ENCODE measurements around the gene DDX20. TPM values are rescaled to one million over a fixed set of nuclear protein-coding genes. Genes with fewer than 3 reads are reported as not detected.
A peak's percentile ranks its signal among the peaks of the same experiment; 100 is the strongest.

Gene DDX20
- total RNA-seq, 3 donors from 2014 or later (not counting 1 experiment from before 2014, with no cell fraction given): 17.5 to 21.8 (median 17.7) TPM

DNA sequence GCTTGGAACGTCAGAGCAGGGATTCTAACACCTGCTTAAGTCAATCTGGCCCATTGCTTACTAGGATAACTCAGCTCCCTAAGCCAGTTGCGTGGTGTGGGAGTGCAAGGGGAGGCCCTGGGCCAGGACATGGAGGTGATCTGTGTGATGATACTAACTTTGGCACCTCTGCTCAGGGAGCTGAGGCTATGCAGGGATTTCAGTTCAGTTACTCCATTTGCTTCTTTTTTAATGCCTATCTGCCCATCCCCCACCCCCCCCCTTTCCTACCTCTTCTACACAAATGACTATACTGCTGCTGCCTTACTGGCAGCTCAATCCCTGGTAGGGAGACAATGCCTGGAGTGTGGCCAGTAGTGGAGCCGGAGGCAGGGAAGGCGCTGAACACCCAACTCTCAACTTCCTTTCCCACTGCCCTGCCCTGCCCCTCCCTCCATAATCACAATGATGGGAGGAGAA, 36.0 kb upstream of the DDX20 start:
- no peaks in the 10 kb centered on the region for H3K27me3 Mint-ChIP-seq (ENCODE audit: low read depth in 2 of 2)
- Histone ChIP-seq H3K27ac (ENCODE audit: low read length) (no peak overlapping the region), H3K27me3 (ENCODE audit: control insufficient read depth, insufficient read depth, low read length) (no peaks in the 10 kb centered on the region), H3K4me1 (ENCODE audit: control insufficient read depth, insufficient read depth, low read length) (no peaks in the 10 kb centered on the region), H3K36me3 (ENCODE audit: control insufficient read depth, insufficient read depth, low read length) (peaks cover 12% of the 10 kb centered on the region), H3K4me3 (ENCODE audit: low read length) (no peak overlapping the region), H3K9me3 (ENCODE audit: control insufficient read depth, insufficient read depth, low read length) (no peaks in the 10 kb centered on the region)
- H3K9me3 Mint-ChIP-seq: no peaks in the 10 kb centered on the region
- H3K4me1 Mint-ChIP-seq: peaks cover 6 to 25% of the 10 kb centered on the region in 2 donors
- intact Hi-C loops (cut with micrococcal nuclease): no loop called here
- DNase-seq: no peak
- no peak for ATAC-seq
- TF ChIP-seq, protein P1, sequence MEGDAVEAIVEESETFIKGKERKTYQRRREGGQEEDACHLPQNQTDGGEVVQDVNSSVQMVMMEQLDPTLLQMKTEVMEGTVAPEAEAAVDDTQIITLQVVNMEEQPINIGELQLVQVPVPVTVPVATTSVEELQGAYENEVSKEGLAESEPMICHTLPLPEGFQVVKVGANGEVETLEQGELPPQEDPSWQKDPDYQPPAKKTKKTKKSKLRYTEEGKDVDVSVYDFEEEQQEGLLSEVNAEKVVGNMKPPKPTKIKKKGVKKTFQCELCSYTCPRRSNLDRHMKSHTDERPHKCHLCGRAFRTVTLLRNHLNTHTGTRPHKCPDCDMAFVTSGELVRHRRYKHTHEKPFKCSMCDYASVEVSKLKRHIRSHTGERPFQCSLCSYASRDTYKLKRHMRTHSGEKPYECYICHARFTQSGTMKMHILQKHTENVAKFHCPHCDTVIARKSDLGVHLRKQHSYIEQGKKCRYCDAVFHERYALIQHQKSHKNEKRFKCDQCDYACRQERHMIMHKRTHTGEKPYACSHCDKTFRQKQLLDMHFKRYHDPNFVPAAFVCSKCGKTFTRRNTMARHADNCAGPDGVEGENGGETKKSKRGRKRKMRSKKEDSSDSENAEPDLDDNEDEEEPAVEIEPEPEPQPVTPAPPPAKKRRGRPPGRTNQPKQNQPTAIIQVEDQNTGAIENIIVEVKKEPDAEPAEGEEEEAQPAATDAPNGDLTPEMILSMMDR (IDR thresholded peaks at IDR 0.05): no peak
- H3K36me3 Mint-ChIP-seq: no peaks in the 10 kb centered on the region
- no peak overlapping the region for H3K4me3 Mint-ChIP-seq
- 80% methylated on average over 2 of the region's 4 CpGs for WGBS (ENCODE audit: insufficient coverage)
- no peak overlapping the region for H3K27ac Mint-ChIP-seq

DNA sequence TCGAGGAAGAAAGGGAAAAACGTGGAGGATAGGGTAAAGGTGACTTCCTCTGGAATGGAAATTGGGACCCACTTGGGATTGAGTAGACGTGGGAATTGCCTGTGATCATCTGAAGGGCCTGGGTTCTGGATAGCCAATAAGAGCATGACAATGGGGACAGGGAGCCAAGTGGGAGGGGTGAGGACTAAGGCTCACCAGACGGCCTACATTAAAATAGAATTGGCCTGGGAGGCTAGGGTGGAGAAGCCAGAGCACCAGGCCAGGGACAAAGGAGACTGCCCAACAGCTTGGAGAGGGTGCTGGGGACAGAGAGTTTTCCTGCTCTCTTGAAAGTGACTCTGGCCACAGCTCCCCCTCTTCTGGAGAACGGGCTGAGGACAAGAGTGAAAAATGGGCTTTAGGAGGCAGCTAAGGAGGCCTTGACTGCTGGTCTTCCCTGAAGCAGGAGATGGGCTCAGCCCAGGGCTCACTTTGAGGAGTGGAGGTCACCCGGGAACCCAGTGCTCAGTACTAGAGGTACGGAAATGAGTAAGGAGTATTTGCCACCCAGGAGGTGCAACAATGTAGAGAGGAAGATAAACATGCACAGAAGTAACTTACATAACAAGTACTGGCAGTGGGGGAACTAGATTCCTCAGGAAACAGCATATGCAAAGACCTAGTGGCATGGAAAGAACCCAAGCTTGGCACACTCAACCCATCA, 35.3 kb upstream of the DDX20 start:
- H3K27ac ChIP-seq (ENCODE audit: low read length): no peak overlapping the region
- Mint-ChIP-seq H3K9me3 (no peaks in the 10 kb centered on the region), H3K27me3 (ENCODE audit: low read depth in 2 of 2) (no peaks in the 10 kb centered on the region), H3K4me1 (peaks cover 6 to 25% of the 10 kb centered on the region in 2 donors), H3K4me3 (no peak overlapping the region), H3K36me3 (no peaks in the 10 kb centered on the region), H3K27ac (peak overlapping the region in 1 of 2 donors; percentile 37)
- ATAC-seq: peak in 1 of 3 donors; percentile 41
- H3K36me3 ChIP-seq (ENCODE audit: control insufficient read depth, insufficient read depth, low read length): peaks cover 11% of the 10 kb centered on the region
- no peak for DNase-seq
- intact Hi-C loops (cut with micrococcal nuclease): no loop called here
- TF ChIP-seq, protein P1 (IDR thresholded peaks at IDR 0.05): no peak
- no peak overlapping the region for H3K4me3 ChIP-seq (ENCODE audit: low read length)
- WGBS (ENCODE audit: insufficient coverage): 90% methylated on average over 7 of the region's 7 CpGs
- no peaks in the 10 kb centered on the region for H3K27me3 ChIP-seq (ENCODE audit: control insufficient read depth, insufficient read depth, low read length)
- H3K4me1 ChIP-seq (ENCODE audit: control insufficient read depth, insufficient read depth, low read length): no peaks in the 10 kb centered on the region
- no peaks in the 10 kb centered on the region for H3K9me3 ChIP-seq (ENCODE audit: control insufficient read depth, insufficient read depth, low read length)

DNA sequence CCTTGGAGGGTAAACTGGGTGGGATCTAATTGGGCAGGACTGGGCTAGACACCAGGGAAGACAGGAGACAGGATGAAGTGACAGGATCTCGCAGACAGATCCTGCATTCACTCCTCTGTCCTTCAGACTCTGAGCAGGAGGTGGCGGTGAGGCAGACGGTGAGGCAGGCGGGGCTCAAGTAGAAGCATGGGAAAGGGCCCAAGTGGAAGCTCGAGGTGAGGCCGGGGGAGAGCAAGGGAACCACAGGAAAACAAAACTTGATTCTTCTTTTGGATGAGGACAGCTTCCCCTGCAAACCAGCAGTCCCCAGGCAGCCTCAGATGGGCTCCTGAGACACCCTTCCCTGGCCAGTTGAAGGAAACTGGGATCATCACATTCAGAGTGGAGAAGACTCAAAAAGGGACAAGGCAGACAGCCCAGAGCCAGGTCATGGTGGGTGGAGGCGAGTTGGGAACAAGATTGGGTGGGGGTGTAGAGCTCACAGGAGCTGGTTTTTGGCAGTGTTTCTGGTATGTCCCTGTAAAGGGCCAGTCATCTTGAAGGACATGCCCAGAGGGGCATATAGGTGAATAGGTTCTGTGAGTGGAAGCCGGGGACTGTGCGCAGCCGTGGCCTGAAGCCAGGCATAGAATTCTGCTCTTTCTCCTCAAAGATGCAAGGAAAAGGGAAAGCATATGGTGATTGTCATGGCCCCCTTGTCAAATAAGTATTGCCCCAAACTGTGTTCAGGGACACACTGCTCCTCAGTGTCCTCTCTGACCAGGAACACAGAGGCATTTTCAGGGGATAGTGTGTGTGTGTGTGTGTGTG, 34.5 kb upstream of the DDX20 start:
- Mint-ChIP-seq H3K27ac (peak overlapping the region; percentile 37 to 54), H3K4me3 (no peak overlapping the region), H3K4me1 (peaks cover 6 to 25% of the 10 kb centered on the region in 2 donors), H3K27me3 (ENCODE audit: low read depth in 2 of 2) (no peaks in the 10 kb centered on the region), H3K9me3 (no peaks in the 10 kb centered on the region), H3K36me3 (no peaks in the 10 kb centered on the region)
- ATAC-seq (no peak), DNase-seq (no peak)
- Histone ChIP-seq H3K4me3 (ENCODE audit: low read length) (no peak overlapping the region), H3K27me3 (ENCODE audit: control insufficient read depth, insufficient read depth, low read length) (no peaks in the 10 kb centered on the region), H3K4me1 (ENCODE audit: control insufficient read depth, insufficient read depth, low read length) (no peaks in the 10 kb centered on the region), H3K27ac (ENCODE audit: low read length) (no peak overlapping the region), H3K9me3 (ENCODE audit: control insufficient read depth, insufficient read depth, low read length) (no peaks in the 10 kb centered on the region), H3K36me3 (ENCODE audit: control insufficient read depth, insufficient read depth, low read length) (peaks cover 6% of the 10 kb centered on the region)
- TF ChIP-seq, protein P1 (IDR thresholded peaks at IDR 0.05): no peak
- 86% methylated on average over 10 of the region's 10 CpGs for WGBS (ENCODE audit: insufficient coverage)
- intact Hi-C loops (cut with micrococcal nuclease): no loop called here
